ENCODE measurements around the gene FGA. TPM values are rescaled to one million over a fixed set of nuclear protein-coding genes. Genes with fewer than 3 reads are reported as not detected.

The FGA gene
- total RNA-seq, 1 experiment from 2014 or later = not detected

DNA sequence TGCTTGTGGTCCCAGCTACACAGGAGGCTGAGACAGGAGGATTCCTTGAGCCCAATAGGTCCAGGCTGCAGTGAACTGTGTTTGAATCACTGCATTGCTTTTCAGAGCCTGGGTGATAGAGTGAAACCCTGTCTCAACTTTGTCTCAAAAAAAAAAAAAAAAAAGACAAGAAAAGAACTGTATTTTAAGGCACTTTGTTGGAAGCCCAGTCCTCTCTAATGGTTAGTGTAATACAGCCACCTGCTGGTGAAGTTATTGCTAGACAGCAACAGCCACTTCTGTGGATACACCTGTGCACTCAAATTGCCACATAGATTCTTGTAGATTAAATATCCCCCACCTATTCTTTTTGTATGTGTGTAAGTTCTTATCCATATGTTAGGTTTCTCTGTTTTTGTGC, 32.1 kb upstream of the FGA start:
- no peaks in the 10 kb centered on the region for H3K27me3 ChIP-seq (ENCODE audit: low read length)
- H2AFZ ChIP-seq (ENCODE audit: low read length) = no peak overlapping the region
- no peaks in the 10 kb centered on the region for H3K9me2 ChIP-seq (replicated peaks; ENCODE audit: insufficient read depth, low read length)
- peak; percentile 88 for DNase-seq
- H3K9ac ChIP-seq (ENCODE audit: low read length) = no peak overlapping the region
- H3K4me3 ChIP-seq (ENCODE audit: low read length) = no peak overlapping the region
- no peaks in the 10 kb centered on the region for H3K36me3 ChIP-seq (ENCODE audit: insufficient read depth, low read length)
- H3K27ac ChIP-seq (ENCODE audit: low read length) = no peak overlapping the region
- no peaks in the 10 kb centered on the region for H3K79me2 ChIP-seq (ENCODE audit: low read length)
- H3K4me1 ChIP-seq (ENCODE audit: low read length) = no peaks in the 10 kb centered on the region
- no peaks in the 10 kb centered on the region for H4K20me1 ChIP-seq (ENCODE audit: insufficient read depth, low read depth, low read length)
- no peak overlapping the region for H3K4me2 ChIP-seq (ENCODE audit: low read depth, low read length, poor library complexity, severe bottlenecking)
- H3K9me3 ChIP-seq (ENCODE audit: low read length) = no peaks in the 10 kb centered on the region

DNA sequence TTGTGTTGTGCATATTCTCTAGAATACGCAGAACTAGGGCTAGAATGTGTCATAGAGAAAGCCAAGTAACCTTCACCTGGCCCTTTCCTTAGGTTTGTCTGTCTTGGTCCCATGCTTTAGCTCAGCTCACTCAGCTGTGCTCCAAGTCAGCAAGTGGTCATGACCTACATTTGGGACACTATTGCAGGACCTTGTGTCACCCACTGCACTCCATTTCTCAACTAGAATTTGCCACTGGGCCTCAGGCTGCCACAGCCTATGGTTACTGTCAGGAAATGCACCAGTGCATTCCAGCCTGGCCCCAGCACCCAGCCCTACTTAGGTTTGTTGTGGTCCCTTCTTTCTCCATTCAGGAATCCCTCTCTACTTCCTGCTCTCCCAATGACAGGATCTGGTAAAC, 29.6 kb upstream of the FGA start:
- Histone ChIP-seq H2AFZ (ENCODE audit: low read length) (no peak overlapping the region), H3K27me3 (ENCODE audit: low read length) (no peaks in the 10 kb centered on the region), H3K4me3 (ENCODE audit: low read length) (no peak overlapping the region), H3K79me2 (ENCODE audit: low read length) (no peaks in the 10 kb centered on the region), H3K9ac (ENCODE audit: low read length) (no peak overlapping the region), H3K27ac (ENCODE audit: low read length) (no peak overlapping the region), H4K20me1 (ENCODE audit: insufficient read depth, low read depth, low read length) (no peaks in the 10 kb centered on the region), H3K9me2 (replicated peaks; ENCODE audit: insufficient read depth, low read length) (no peaks in the 10 kb centered on the region), H3K36me3 (ENCODE audit: insufficient read depth, low read length) (no peaks in the 10 kb centered on the region), H3K4me2 (ENCODE audit: low read depth, low read length, poor library complexity, severe bottlenecking) (no peak overlapping the region), H3K9me3 (ENCODE audit: low read length) (no peaks in the 10 kb centered on the region), H3K4me1 (ENCODE audit: low read length) (no peaks in the 10 kb centered on the region)
- no peak for DNase-seq

DNA sequence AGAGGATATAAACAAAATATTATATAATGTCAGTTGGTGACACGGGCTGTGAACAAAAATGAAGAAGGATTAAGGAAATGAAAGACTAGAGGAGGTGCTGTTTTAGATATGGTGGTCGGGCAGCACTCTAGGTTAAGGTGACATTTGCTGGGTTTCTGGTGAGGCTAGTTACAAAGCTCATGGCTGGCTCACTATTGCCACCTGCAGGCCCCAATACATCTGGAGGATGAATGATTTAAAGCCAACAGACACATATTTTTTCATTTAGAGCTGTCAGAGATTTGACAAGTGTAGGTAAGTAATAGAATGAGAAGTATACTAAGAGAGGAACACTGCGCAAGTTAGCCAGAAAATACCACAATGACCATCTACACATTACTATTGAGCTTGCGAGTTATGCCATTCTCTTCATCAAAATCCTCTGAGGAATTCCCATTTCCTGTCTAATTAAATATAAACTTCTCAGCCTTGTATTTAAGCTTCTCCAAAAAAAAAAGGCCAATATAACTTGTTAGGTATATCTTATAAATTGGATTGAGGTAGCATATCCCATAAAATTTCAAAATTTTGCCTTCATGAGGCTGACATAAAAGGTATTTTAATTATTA, 28.3 kb upstream of the FGA start:
- Histone ChIP-seq H3K4me1 (ENCODE audit: low read length) (no peaks in the 10 kb centered on the region), H3K27me3 (ENCODE audit: low read length) (no peaks in the 10 kb centered on the region), H3K4me3 (ENCODE audit: low read length) (no peak overlapping the region), H3K9me2 (replicated peaks; ENCODE audit: insufficient read depth, low read length) (no peaks in the 10 kb centered on the region), H4K20me1 (ENCODE audit: insufficient read depth, low read depth, low read length) (no peaks in the 10 kb centered on the region), H3K36me3 (ENCODE audit: insufficient read depth, low read length) (no peaks in the 10 kb centered on the region), H3K27ac (ENCODE audit: low read length) (no peak overlapping the region), H3K79me2 (ENCODE audit: low read length) (no peaks in the 10 kb centered on the region), H3K9ac (ENCODE audit: low read length) (no peak overlapping the region), H3K4me2 (ENCODE audit: low read depth, low read length, poor library complexity, severe bottlenecking) (no peak overlapping the region), H2AFZ (ENCODE audit: low read length) (no peak overlapping the region), H3K9me3 (ENCODE audit: low read length) (no peaks in the 10 kb centered on the region)
- DNase-seq = peak; percentile 88

DNA sequence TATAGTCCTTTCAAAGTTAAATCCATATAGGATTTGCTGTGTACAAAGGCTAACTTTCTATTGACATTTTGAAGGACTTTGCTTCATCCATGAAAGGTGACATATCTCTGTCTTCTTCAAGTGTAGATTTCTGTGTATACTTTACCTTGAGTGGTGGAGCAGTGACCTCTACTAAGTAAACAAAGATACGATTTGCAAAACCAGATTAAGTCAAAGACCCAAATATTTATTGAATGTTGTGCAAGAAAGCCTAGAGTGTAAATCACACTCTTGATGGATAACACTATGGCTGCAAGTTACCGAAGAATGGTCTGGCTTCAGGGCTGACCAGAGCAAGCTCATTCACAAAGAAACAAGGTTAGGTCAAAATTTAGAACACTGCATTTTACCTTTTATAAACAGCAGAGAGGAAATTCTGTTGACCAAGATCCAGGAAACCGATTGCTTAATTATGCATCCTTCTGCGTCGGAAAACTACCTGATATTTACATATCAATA, 27.3 kb upstream of the FGA start:
- Histone ChIP-seq H3K36me3 (ENCODE audit: insufficient read depth, low read length) (no peaks in the 10 kb centered on the region), H3K27me3 (ENCODE audit: low read length) (no peaks in the 10 kb centered on the region), H3K27ac (ENCODE audit: low read length) (no peak overlapping the region), H2AFZ (ENCODE audit: low read length) (no peak overlapping the region), H3K4me2 (ENCODE audit: low read depth, low read length, poor library complexity, severe bottlenecking) (no peak overlapping the region), H3K9ac (ENCODE audit: low read length) (no peak overlapping the region), H3K9me2 (replicated peaks; ENCODE audit: insufficient read depth, low read length) (no peaks in the 10 kb centered on the region), H4K20me1 (ENCODE audit: insufficient read depth, low read depth, low read length) (no peaks in the 10 kb centered on the region), H3K79me2 (ENCODE audit: low read length) (no peaks in the 10 kb centered on the region), H3K4me3 (ENCODE audit: low read length) (no peak overlapping the region), H3K9me3 (ENCODE audit: low read length) (no peaks in the 10 kb centered on the region), H3K4me1 (ENCODE audit: low read length) (no peaks in the 10 kb centered on the region)
- DNase-seq = no peak

DNA sequence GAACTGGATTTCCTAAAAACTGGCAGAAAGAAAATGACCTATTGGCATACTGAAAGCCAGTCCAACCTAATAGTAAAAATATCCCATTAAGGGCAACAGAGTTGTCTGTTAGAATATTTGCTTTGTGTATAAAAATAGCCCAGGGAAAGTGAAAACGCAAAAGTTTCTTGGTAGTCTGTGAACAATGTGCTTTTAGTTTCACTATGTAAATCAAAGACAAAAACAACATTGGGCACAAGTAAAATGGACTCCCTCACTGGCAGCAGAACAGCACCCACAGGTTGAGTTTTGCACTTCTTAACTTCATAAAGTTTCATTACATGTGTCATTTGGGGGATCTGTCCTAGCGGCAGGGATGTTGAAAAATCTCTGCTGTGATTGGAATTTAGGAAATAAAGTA, 26.2 kb upstream of the FGA start:
- Histone ChIP-seq H3K9ac (ENCODE audit: low read length) (no peak overlapping the region), H3K27me3 (ENCODE audit: low read length) (no peaks in the 10 kb centered on the region), H3K27ac (ENCODE audit: low read length) (no peak overlapping the region), H3K4me2 (ENCODE audit: low read depth, low read length, poor library complexity, severe bottlenecking) (no peak overlapping the region), H3K4me1 (ENCODE audit: low read length) (no peaks in the 10 kb centered on the region), H2AFZ (ENCODE audit: low read length) (no peak overlapping the region), H3K4me3 (ENCODE audit: low read length) (no peak overlapping the region), H3K79me2 (ENCODE audit: low read length) (no peaks in the 10 kb centered on the region), H4K20me1 (ENCODE audit: insufficient read depth, low read depth, low read length) (no peaks in the 10 kb centered on the region), H3K9me3 (ENCODE audit: low read length) (no peaks in the 10 kb centered on the region), H3K9me2 (replicated peaks; ENCODE audit: insufficient read depth, low read length) (no peaks in the 10 kb centered on the region), H3K36me3 (ENCODE audit: insufficient read depth, low read length) (no peaks in the 10 kb centered on the region)
- no peak for DNase-seq

DNA sequence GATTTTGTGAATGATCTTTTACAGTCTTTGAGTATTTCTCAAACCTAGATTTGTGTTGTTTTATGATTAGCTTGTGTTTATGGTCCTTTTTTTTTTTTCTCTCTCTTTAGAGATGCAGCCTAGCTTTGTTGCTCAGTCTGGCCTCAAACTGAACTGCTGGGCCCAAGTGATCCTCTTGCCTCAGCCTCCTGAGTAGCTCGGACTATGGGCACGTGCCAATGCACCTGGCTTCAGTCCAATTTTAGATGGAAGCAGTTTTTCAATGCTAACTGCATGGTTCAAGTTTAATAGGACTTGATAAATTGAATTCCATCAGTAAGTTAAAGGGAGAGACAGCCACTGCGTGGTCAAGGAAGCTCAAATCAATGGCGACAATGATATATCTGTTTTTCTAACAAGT, 25.7 kb upstream of the FGA start:
- Histone ChIP-seq H3K9ac (ENCODE audit: low read length) (no peak overlapping the region), H2AFZ (ENCODE audit: low read length) (no peak overlapping the region), H3K9me2 (replicated peaks; ENCODE audit: insufficient read depth, low read length) (no peaks in the 10 kb centered on the region), H3K79me2 (ENCODE audit: low read length) (no peaks in the 10 kb centered on the region), H3K27ac (ENCODE audit: low read length) (no peak overlapping the region), H3K36me3 (ENCODE audit: insufficient read depth, low read length) (no peaks in the 10 kb centered on the region), H3K4me3 (ENCODE audit: low read length) (no peak overlapping the region), H3K4me2 (ENCODE audit: low read depth, low read length, poor library complexity, severe bottlenecking) (no peak overlapping the region), H4K20me1 (ENCODE audit: insufficient read depth, low read depth, low read length) (no peaks in the 10 kb centered on the region), H3K9me3 (ENCODE audit: low read length) (no peaks in the 10 kb centered on the region), H3K27me3 (ENCODE audit: low read length) (no peaks in the 10 kb centered on the region), H3K4me1 (ENCODE audit: low read length) (no peaks in the 10 kb centered on the region)
- no peak for DNase-seq

DNA sequence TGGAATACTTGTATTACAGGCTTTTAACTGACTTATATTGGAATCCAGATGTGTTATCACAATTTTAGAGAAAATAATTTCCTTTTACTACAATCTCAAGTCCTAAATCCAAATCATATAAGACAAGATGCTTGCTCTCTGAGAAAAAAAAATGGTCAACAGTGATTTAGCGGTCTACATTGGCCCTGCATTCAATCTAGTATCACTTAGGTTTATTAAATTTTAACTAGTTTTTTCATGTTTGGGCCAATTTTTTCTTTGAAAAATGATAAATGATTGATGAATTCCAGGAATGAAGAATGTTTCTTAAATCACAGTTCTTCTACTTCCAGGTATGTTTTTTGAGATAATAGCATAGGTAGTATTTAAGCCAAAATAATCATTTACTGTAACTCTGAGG, 24.7 kb upstream of the FGA start:
- Histone ChIP-seq H3K4me1 (ENCODE audit: low read length) (no peaks in the 10 kb centered on the region), H3K9ac (ENCODE audit: low read length) (no peak overlapping the region), H3K9me3 (ENCODE audit: low read length) (no peaks in the 10 kb centered on the region), H4K20me1 (ENCODE audit: insufficient read depth, low read depth, low read length) (no peaks in the 10 kb centered on the region), H3K4me2 (ENCODE audit: low read depth, low read length, poor library complexity, severe bottlenecking) (no peak overlapping the region), H3K27me3 (ENCODE audit: low read length) (no peaks in the 10 kb centered on the region), H3K4me3 (ENCODE audit: low read length) (no peak overlapping the region), H3K79me2 (ENCODE audit: low read length) (no peaks in the 10 kb centered on the region), H3K27ac (ENCODE audit: low read length) (no peak overlapping the region), H3K9me2 (replicated peaks; ENCODE audit: insufficient read depth, low read length) (no peaks in the 10 kb centered on the region), H3K36me3 (ENCODE audit: insufficient read depth, low read length) (no peaks in the 10 kb centered on the region), H2AFZ (ENCODE audit: low read length) (no peak overlapping the region)
- DNase-seq = no peak

DNA sequence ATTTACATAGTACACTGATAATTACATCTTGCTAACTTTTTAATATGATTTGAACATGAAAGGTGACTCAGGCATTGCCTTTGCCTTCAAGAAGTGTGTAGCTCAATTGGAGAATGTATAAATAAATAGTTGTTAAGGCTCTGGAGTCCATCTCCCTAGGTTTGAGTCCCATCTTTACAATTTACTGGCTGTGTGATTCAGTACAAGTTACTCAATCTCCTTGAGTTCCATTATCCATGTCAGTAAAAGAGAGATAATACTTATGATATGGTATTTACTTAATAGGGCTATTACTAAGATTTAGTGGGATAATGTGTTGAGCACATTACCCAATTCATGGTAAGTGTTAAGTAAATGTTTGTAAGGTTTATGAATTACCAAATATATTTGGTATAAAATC, 23.8 kb upstream of the FGA start:
- H3K27me3 ChIP-seq (ENCODE audit: low read length) = no peaks in the 10 kb centered on the region
- H3K4me2 ChIP-seq (ENCODE audit: low read depth, low read length, poor library complexity, severe bottlenecking) = no peak overlapping the region
- H3K4me1 ChIP-seq (ENCODE audit: low read length) = no peaks in the 10 kb centered on the region
- H3K79me2 ChIP-seq (ENCODE audit: low read length) = no peaks in the 10 kb centered on the region
- no peak for DNase-seq
- no peak overlapping the region for H3K4me3 ChIP-seq (ENCODE audit: low read length)
- H3K27ac ChIP-seq (ENCODE audit: low read length) = no peak overlapping the region
- H3K9ac ChIP-seq (ENCODE audit: low read length) = no peak overlapping the region
- H3K36me3 ChIP-seq (ENCODE audit: insufficient read depth, low read length) = no peaks in the 10 kb centered on the region
- H3K9me3 ChIP-seq (ENCODE audit: low read length) = no peaks in the 10 kb centered on the region
- H4K20me1 ChIP-seq (ENCODE audit: insufficient read depth, low read depth, low read length) = no peaks in the 10 kb centered on the region
- H2AFZ ChIP-seq (ENCODE audit: low read length) = no peak overlapping the region
- no peaks in the 10 kb centered on the region for H3K9me2 ChIP-seq (replicated peaks; ENCODE audit: insufficient read depth, low read length)
